Coronary artery (tissue), 2 donors: Measurements from ENCODE around the gene PLD6.

Source experiments
- DNase-seq: peaks from one replicate; pipeline ENCODE4 v3.0.0-alpha.2; 2017; ENCODE audit warnings: low spot score
- H3K27ac ChIP-seq, 2 donors: fragments of 200-600 bp; sonication (generic); one replicate each; pipeline ENCODE4 v1.5.1; 2016 to 2019
- H3K4me3 ChIP-seq: fragments of 200-600 bp; sonication (generic); 2 replicates; pipeline ENCODE4 v1.5.1; 2016; ENCODE audit warnings: mild to moderate bottlenecking, moderate library complexity
- TF ChIP-seq, protein P1 (sequence below): fragments of 200-600 bp; sonication (generic); IDR thresholded peaks from one replicate; pipeline ENCODE4 v1.5.1; 2019; ENCODE audit warnings: antibody characterized with exemption

Gene PLD6

DNA sequence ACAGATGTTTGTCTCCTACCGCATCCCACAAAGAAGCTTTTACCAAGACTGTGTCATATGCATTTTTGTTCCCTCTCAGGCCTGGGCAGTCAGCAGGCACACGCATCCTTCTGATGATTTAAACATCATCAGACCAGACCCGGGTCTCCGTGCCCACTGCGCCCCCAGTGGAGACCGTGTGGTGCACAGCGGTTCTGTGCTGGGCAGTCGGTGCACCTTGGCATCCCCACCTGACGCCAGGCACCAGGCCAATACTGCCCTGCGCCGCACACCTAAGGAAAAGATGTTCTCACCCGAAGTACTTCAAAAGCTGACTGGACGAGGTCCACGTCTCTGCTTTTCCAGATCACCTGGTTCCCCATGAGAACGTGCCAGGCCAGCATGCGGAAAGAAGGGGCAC lies 10.6 kb upstream of the PLD6 start:
- no peak for DNase-seq
- Histone ChIP-seq H3K27ac (no peak overlapping the region), H3K4me3 (no peak overlapping the region)
- TF ChIP-seq, protein P1, sequence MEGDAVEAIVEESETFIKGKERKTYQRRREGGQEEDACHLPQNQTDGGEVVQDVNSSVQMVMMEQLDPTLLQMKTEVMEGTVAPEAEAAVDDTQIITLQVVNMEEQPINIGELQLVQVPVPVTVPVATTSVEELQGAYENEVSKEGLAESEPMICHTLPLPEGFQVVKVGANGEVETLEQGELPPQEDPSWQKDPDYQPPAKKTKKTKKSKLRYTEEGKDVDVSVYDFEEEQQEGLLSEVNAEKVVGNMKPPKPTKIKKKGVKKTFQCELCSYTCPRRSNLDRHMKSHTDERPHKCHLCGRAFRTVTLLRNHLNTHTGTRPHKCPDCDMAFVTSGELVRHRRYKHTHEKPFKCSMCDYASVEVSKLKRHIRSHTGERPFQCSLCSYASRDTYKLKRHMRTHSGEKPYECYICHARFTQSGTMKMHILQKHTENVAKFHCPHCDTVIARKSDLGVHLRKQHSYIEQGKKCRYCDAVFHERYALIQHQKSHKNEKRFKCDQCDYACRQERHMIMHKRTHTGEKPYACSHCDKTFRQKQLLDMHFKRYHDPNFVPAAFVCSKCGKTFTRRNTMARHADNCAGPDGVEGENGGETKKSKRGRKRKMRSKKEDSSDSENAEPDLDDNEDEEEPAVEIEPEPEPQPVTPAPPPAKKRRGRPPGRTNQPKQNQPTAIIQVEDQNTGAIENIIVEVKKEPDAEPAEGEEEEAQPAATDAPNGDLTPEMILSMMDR = no peak

DNA sequence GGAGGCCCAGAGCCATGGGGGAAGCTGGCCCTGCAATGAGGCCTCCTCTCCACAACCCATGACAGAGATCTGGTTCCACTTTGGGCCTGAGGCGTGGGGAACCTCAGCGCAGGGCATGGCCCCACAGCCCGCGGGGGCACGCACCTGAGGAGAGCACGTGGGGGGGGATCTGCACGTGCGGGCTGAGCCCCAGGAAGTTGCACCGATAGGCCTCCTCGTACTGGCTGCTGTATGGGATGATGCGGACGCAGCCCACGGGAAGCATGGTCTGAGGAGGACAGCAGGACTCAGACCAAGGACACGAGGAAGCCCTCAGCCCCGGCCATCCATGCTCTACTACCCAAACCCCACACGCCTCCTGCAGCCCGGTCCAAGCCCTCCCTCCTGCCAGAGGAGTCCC lies 10.1 kb upstream of the PLD6 start:
- H3K4me3 ChIP-seq = no peak overlapping the region
- DNase-seq = no peak
- H3K27ac ChIP-seq = no peak overlapping the region
- TF ChIP-seq, protein P1 = no peak

DNA sequence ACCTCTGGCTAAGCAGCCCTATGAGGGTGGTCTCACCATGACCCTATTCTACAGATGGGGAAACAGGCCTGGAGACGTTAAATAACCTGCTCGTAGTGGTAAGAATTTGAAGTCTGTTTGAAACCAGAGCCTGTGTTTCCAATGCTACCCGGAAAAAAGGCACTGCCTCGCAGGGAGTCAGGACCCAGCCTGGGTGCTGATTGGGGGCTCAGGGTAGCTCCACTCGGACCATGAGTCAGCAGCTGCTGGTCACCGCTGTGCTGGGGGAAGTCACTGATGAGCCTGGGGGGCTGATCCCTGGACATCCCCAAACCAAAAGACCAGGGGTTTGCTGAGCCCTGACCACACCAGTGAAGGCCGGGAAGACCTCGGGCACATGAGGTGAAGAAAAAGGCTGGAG lies 9.4 kb upstream of the PLD6 start:
- H3K4me3 ChIP-seq = no peak overlapping the region
- TF ChIP-seq, protein P1 = no peak
- DNase-seq = no peak
- H3K27ac ChIP-seq = no peak overlapping the region

DNA sequence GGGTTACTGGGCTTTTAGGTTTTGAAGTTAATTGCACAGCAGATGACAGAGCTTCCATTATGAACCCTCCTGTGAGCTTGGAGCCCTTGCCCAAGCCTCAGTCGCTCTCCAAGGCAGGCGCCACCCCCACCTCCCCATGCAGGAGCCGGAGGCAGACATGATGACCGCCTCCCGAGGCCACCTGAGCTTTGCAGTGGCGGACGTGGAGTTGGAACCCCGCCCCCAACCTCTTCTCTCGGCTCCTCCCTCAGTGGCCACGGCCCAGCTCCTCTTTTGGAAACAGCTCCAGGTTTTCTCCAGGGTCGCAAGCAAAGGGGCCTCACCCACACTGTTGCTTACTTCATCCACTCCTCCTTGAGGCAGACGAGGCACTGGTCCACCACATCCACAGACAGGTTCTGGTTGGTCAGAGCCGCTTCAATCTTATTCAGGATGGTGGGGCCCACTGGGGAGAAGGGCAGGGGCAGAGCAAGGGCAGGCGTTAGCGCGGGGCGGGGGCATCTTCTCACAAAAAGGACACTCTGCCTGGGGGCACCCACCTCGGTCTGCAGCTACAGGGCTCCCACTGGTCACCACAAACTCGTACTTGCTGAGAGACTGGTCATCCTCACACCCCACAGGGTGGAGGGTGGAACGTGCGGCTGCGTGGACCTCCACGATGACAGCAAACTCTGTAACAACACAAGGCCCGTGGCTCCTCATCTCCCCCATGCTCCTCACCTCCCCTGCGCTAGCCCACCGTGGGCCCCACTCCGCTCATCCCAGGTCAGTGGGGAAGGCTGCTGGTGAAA lies 8.7 kb upstream of the PLD6 start:
- TF ChIP-seq, protein P1 = no peak
- Histone ChIP-seq H3K4me3 (no peak overlapping the region), H3K27ac (no peak overlapping the region)
- DNase-seq = no peak

DNA sequence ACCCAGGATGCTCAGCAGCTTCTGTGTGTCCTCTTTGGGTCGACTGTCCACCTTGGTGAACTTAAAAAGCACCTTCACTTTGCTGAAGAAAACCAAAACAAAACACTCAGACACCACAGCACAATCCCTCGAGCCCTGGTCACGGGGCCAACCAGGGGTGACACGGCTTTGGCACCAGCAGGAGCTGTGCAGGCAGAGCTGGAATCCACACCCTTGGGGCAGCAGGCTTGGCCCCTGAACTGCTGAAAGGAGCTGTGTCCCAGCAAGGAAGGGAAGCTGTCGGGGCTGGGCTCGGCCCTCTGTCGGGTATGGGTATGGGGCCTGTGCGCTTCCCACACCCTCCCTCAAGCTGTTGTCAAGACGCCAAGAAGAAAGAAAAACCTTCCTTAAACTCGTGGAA lies 7.6 kb upstream of the PLD6 start:
- TF ChIP-seq, protein P1 = no peak
- DNase-seq = no peak
- no peak overlapping the region for H3K27ac ChIP-seq
- no peak overlapping the region for H3K4me3 ChIP-seq

DNA sequence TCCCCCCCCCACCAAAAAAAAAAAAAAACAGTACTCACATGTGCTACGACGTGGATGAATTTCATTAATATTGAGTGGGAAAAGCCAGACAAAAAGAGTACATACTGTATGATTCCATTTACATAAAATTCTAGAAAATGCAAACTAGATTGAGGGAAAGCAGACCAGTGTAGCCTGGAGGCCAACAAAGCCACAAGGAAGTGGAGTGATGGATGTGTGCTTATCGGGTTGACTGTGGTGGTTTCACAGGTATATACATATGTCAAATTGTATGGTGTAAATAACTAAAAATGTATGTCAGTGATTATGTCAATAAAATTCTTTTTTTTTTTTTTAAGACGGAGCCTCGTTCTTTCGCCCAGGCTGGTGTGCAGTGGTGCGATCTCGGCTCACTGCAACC lies 1.9 kb upstream of the PLD6 start:
- DNase-seq = no peak
- peak overlapping the region in 1 of 2 donors; percentile 61 for H3K27ac ChIP-seq
- TF ChIP-seq, protein P1 = no peak
- H3K4me3 ChIP-seq = no peak overlapping the region

DNA sequence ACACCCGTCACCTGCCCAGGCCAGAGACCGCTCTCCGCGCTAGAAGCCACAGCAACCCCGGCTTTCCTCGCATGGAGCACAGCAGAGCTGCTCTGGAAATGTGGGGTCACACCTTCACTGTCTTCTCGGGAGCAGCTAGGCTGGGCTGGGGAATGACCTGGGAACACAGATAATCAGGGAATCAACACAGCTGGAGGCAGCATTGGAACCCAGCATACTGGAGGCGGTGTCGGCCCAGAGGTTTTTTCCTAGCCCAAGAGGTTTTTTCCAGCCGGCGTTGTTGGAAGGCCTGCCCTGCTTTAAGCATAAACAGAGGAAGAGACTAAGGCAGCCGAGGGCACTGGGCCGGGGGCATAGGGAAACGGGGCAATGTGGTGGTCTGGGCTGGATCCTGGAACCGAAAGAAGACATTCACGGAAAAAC lies 791 bp upstream of the PLD6 start:
- TF ChIP-seq, protein P1 = no peak
- no peak for DNase-seq
- H3K4me3 ChIP-seq = peak overlapping the region; percentile 76
- H3K27ac ChIP-seq = peak overlapping the region; percentile 85 to 97
